ENCODE data around the gene GRM5. TPM values are rescaled to one million over a fixed set of nuclear protein-coding genes. Genes with fewer than 3 reads are reported as not detected.
"Not testable (repeated sequence)": the region's sequence is repeated elsewhere in the genome, so short reads cannot be mapped to it uniquely, and the experiment has no call there.

Gene GRM5
- total and polyA plus RNA-seq, 4 donors = not detected

DNA sequence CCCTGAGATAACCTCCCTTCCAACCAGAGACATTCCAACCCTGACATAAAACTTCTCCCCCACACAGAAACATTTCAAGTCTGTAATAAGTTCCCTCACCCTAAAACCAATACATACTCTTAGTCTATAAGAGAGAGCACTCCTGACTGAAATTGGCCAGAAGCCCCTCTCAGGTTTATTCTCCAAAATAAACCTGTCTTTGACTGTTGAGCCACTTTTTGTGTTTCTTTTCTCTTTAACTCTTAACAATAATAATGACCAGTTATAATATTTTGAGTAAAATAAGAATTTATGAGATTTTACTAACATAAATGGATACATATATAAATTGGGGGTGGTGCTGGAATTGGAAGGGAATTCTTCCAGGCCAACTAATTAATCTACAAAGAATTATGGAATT, 93.6 kb downstream of the GRM5 start (continued):
- TF ChIP-seq, protein P1, sequence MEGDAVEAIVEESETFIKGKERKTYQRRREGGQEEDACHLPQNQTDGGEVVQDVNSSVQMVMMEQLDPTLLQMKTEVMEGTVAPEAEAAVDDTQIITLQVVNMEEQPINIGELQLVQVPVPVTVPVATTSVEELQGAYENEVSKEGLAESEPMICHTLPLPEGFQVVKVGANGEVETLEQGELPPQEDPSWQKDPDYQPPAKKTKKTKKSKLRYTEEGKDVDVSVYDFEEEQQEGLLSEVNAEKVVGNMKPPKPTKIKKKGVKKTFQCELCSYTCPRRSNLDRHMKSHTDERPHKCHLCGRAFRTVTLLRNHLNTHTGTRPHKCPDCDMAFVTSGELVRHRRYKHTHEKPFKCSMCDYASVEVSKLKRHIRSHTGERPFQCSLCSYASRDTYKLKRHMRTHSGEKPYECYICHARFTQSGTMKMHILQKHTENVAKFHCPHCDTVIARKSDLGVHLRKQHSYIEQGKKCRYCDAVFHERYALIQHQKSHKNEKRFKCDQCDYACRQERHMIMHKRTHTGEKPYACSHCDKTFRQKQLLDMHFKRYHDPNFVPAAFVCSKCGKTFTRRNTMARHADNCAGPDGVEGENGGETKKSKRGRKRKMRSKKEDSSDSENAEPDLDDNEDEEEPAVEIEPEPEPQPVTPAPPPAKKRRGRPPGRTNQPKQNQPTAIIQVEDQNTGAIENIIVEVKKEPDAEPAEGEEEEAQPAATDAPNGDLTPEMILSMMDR (IDR thresholded peaks at IDR 0.05; ENCODE audit: low read depth, low read length, missing input control) = no peak
- TF ChIP-seq FOXA2 (IDR thresholded peaks at IDR 0.05) = no peak
- TF ChIP-seq, protein P2, sequence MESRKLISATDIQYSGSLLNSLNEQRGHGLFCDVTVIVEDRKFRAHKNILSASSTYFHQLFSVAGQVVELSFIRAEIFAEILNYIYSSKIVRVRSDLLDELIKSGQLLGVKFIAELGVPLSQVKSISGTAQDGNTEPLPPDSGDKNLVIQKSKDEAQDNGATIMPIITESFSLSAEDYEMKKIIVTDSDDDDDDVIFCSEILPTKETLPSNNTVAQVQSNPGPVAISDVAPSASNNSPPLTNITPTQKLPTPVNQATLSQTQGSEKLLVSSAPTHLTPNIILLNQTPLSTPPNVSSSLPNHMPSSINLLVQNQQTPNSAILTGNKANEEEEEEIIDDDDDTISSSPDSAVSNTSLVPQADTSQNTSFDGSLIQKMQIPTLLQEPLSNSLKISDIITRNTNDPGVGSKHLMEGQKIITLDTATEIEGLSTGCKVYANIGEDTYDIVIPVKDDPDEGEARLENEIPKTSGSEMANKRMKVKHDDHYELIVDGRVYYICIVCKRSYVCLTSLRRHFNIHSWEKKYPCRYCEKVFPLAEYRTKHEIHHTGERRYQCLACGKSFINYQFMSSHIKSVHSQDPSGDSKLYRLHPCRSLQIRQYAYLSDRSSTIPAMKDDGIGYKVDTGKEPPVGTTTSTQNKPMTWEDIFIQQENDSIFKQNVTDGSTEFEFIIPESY (IDR thresholded peaks at IDR 0.05) = no peak
- no peak for TF ChIP-seq YY1 (IDR thresholded peaks at IDR 0.05)
- TF ChIP-seq SP1 (IDR thresholded peaks at IDR 0.05) = no peak
- TF ChIP-seq, protein P3, sequence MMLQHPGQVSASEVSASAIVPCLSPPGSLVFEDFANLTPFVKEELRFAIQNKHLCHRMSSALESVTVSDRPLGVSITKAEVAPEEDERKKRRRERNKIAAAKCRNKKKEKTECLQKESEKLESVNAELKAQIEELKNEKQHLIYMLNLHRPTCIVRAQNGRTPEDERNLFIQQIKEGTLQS (IDR thresholded peaks at IDR 0.05) = no peak

DNA sequence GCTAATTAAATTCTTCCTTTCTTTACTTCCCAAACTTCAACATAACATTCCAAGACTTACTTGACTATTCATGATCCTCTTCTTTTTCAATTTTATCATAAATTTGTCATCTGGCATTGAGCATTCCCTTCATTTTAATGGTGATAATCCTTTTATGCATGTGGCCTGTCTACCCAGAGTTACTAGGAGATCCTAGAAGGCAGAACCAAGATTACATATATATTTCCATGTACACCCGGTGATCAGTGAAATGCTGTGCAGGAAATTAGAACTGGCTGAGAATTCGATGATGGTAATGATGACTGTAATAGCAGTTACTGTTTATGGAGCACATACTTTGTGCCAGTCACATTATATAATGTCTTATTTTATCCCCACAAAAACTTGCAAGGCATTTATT, 104.2 kb downstream of the GRM5 start:
- H3K27me3 ChIP-seq (ENCODE audit: control insufficient read depth in 4 of 4, insufficient read depth in 4 of 4, low read length in 3 of 4); H3K27ac ChIP-seq (ENCODE audit: low read depth in 1 of 2, low read length in 2 of 2); H3K4me1 ChIP-seq (ENCODE audit: control insufficient read depth in 4 of 4, insufficient read depth in 4 of 4, low read length in 3 of 4); H3K9me3 ChIP-seq (ENCODE audit: control insufficient read depth in 4 of 4, low read length in 3 of 4); H3K9ac ChIP-seq (ENCODE audit: low read depth in 1 of 2, low read length in 2 of 2); H3K36me3 ChIP-seq (ENCODE audit: control insufficient read depth in 4 of 4, insufficient read depth in 3 of 4, low read depth in 1 of 4, low read length in 3 of 4); DNase-seq (ENCODE audit: low spot score); H3K4me3 ChIP-seq (ENCODE audit: low read depth in 1 of 3, low read length in 3 of 3): not testable (repeated sequence)
- 82% methylated on average over 2 of the region's 2 CpGs for WGBS

DNA sequence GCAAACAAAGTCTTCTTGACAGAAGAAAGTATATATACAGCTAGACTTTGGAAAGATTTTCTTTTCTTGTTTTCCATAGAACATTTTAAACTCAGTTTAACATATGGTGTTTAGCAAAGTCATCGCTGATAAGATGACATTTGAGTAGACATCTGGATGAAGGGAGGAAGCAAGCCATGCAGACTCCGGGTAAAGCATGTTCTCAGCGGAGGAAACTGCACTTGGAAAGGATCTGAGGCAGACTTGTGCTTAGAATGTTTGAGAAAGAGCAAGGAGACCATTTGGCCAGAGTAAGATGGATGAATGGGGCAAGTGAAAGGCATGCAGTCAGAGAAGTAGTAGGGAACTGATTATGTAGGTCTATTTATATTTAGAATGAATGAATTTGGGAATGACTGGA, 105.9 kb downstream of the GRM5 start:
- H3K4me1 ChIP-seq (ENCODE audit: control insufficient read depth in 4 of 4, insufficient read depth in 4 of 4, low read length in 3 of 4); H3K27me3 ChIP-seq (ENCODE audit: control insufficient read depth in 4 of 4, insufficient read depth in 4 of 4, low read length in 3 of 4); H3K4me3 ChIP-seq (ENCODE audit: low read depth in 1 of 3, low read length in 3 of 3); H3K9me3 ChIP-seq (ENCODE audit: control insufficient read depth in 4 of 4, low read length in 3 of 4); DNase-seq (ENCODE audit: low spot score); H3K27ac ChIP-seq (ENCODE audit: low read depth in 1 of 2, low read length in 2 of 2); H3K36me3 ChIP-seq (ENCODE audit: control insufficient read depth in 4 of 4, insufficient read depth in 3 of 4, low read depth in 1 of 4, low read length in 3 of 4); H3K9ac ChIP-seq (ENCODE audit: low read depth in 1 of 2, low read length in 2 of 2): not testable (repeated sequence)
- WGBS = 57% methylated on average over 3 of the region's 3 CpGs

DNA sequence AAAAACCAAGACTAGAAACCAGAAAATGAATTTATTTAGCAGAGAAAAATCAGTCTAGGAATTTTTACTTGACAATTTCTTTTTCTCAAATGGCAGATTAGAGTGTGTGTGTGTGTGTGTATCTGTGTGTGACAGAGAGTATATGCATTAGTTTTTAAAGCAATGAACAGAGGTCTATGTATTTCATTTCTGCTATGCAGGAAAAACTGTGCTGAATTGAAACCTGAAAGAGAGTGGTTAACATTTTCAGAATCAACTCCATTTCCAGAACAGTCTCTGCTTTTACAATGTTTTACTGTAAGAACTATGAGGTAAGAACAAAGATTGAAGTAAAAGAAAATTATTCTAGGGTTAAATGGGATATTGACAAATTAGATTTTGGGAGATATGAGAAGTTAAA, 114.8 kb downstream of the GRM5 start:
- H3K4me3 ChIP-seq (ENCODE audit: low read depth in 1 of 3, low read length in 3 of 3) = no peak overlapping the region
- no peak for TF ChIP-seq RAD21 (IDR thresholded peaks at IDR 0.05)
- TF ChIP-seq TAF1 (conservative IDR thresholded peaks at IDR 0.05) = no peak
- DNase-seq (ENCODE audit: low spot score) = no peak

DNA sequence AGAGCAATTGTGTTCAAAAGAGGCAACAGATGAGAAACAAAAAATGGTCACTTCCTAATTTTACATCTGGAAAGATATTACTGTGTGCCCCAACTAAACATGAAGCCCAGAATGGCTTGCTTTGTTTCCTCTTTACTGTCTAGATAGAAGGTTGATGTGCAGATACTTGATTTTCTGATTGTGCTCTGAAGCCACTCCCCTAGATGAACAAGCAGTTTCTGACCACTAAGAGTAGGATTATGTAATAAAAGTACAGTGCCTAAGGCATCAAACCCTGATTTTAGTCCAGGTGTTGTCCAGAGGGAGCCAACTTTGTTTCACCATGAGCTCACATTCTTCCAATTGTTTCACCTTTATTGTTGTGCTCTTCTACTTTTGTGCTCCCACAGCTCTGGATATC, 116.9 kb downstream of the GRM5 start:
- not testable (repeated sequence) for H3K27ac ChIP-seq (ENCODE audit: low read depth in 1 of 2, low read length in 2 of 2); DNase-seq (ENCODE audit: low spot score)

More for the DNA sequence above, 114.8 kb downstream of the GRM5 start:
- Histone ChIP-seq H3K36me3 (ENCODE audit: control insufficient read depth in 4 of 4, insufficient read depth in 3 of 4, low read depth in 1 of 4, low read length in 3 of 4) (no peaks in the 10 kb centered on the region), H3K9ac (ENCODE audit: low read depth in 1 of 2, low read length in 2 of 2) (no peak overlapping the region), H3K27ac (ENCODE audit: low read depth in 1 of 2, low read length in 2 of 2) (no peak overlapping the region), H3K27me3 (ENCODE audit: control insufficient read depth in 4 of 4, insufficient read depth in 4 of 4, low read length in 3 of 4) (no peaks in the 10 kb centered on the region), H3K9me3 (ENCODE audit: control insufficient read depth in 4 of 4, low read length in 3 of 4) (no peaks in the 10 kb centered on the region), H3K4me1 (ENCODE audit: control insufficient read depth in 4 of 4, insufficient read depth in 4 of 4, low read length in 3 of 4) (no peaks in the 10 kb centered on the region)

DNA sequence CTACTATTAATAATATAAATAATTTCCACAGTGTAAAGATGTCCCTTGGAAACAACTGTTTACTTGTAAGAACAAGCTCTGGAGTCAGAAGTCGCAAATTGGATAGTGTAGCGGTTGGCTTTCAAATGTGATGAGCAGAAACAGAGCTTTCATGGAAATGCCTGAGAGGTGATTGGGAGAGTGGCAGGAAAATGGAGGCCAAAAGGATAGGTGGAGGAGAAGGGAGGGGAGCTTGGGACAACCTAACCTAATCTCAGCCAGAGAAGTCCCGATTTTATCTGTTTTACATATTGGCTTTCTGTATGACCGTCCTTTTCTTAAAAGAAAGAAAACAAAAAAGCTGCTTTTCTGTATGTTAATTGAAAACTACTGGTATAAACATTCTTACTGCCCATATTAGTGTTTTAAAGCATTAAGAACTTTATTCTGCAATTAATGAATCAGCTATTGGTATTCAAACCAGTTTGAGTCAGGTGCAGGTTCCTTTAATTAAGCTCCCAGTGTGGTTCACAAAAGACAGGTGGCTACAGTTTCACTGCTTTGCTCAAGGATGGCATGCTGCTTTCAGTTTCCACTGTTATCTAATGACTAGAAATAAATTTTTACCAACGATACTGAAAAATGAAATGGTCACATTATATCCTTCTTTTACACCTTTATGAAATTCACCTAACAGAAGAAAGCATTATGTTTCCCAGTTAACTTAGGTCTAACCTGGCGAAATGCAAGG, 117.8 kb downstream of the GRM5 start:
- not testable (repeated sequence) for H3K36me3 ChIP-seq (ENCODE audit: control insufficient read depth in 4 of 4, insufficient read depth in 3 of 4, low read depth in 1 of 4, low read length in 3 of 4); H3K27ac ChIP-seq (ENCODE audit: low read depth in 1 of 2, low read length in 2 of 2); H3K9ac ChIP-seq (ENCODE audit: low read depth in 1 of 2, low read length in 2 of 2); DNase-seq (ENCODE audit: low spot score); H3K4me1 ChIP-seq (ENCODE audit: control insufficient read depth in 4 of 4, insufficient read depth in 4 of 4, low read length in 3 of 4); H3K27me3 ChIP-seq (ENCODE audit: control insufficient read depth in 4 of 4, insufficient read depth in 4 of 4, low read length in 3 of 4); H3K9me3 ChIP-seq (ENCODE audit: control insufficient read depth in 4 of 4, low read length in 3 of 4); H3K4me3 ChIP-seq (ENCODE audit: low read depth in 1 of 3, low read length in 3 of 3)
- 74% methylated on average over 6 of the region's 6 CpGs for WGBS

More for the DNA sequence above, 116.9 kb downstream of the GRM5 start:
- not testable (repeated sequence) for H3K9ac ChIP-seq (ENCODE audit: low read depth in 1 of 2, low read length in 2 of 2); H3K36me3 ChIP-seq (ENCODE audit: control insufficient read depth in 4 of 4, insufficient read depth in 3 of 4, low read depth in 1 of 4, low read length in 3 of 4); H3K9me3 ChIP-seq (ENCODE audit: control insufficient read depth in 4 of 4, low read length in 3 of 4); H3K4me1 ChIP-seq (ENCODE audit: control insufficient read depth in 4 of 4, insufficient read depth in 4 of 4, low read length in 3 of 4); H3K4me3 ChIP-seq (ENCODE audit: low read depth in 1 of 3, low read length in 3 of 3); H3K27me3 ChIP-seq (ENCODE audit: control insufficient read depth in 4 of 4, insufficient read depth in 4 of 4, low read length in 3 of 4)

DNA sequence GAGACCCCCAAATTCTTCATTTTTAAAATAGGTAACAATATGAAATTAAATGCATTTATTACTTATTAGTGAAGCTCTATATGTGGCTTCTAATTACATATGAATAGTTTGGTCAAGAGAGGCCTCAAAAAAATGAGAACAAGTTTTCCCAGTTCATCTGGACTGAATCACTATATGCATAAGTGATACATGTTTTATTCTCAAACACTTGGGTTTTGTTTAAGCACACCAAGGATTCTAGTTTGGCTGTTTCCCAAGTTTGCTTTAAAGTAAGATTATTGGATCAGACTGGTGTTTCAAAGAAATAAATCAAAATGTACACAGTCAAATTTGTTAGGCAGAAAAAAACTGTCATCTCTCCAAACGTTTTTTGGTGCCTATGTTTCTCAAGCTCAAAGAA, 136.1 kb downstream of the GRM5 start:
- H3K27ac ChIP-seq (ENCODE audit: low read depth in 1 of 2, low read length in 2 of 2); H3K27me3 ChIP-seq (ENCODE audit: control insufficient read depth in 4 of 4, insufficient read depth in 4 of 4, low read length in 3 of 4); H3K4me1 ChIP-seq (ENCODE audit: control insufficient read depth in 4 of 4, insufficient read depth in 4 of 4, low read length in 3 of 4); H3K9ac ChIP-seq (ENCODE audit: low read depth in 1 of 2, low read length in 2 of 2); H3K9me3 ChIP-seq (ENCODE audit: control insufficient read depth in 4 of 4, low read length in 3 of 4); H3K4me3 ChIP-seq (ENCODE audit: low read depth in 1 of 3, low read length in 3 of 3); DNase-seq (ENCODE audit: low spot score); H3K36me3 ChIP-seq (ENCODE audit: control insufficient read depth in 4 of 4, insufficient read depth in 3 of 4, low read depth in 1 of 4, low read length in 3 of 4): not testable (repeated sequence)
- WGBS = 12% methylated on average over 1 of the region's 1 CpG
